ENCODE data around the gene FHIP1A. TPM values are rescaled to one million over a fixed set of nuclear protein-coding genes. Genes with fewer than 3 reads are reported as not detected.
"Not testable (repeated sequence)": the region's sequence is repeated elsewhere in the genome, so short reads cannot be mapped to it uniquely, and the experiment has no call there.

FHIP1A gene
- total and polyA plus RNA-seq, 2 donors (not counting 3 experiments of a cell fraction or from before 2014, with no cell fraction given), result 0.19 to 0.58 TPM

GRCh38 chr4:151403656-151404055 lies 5.3 kb upstream of the FHIP1A start:
- intact Hi-C loops (cut with micrococcal nuclease), result no loop called here
- CTCF ChIA-PET, result no interaction called here

GRCh38 chr4:151404802-151405201 lies 4.2 kb upstream of the FHIP1A start:
- H3K4me1 ChIP-seq (ENCODE audit: control insufficient read depth, extremely low read depth, insufficient read depth, low read length); FAIRE-seq; H3K9ac ChIP-seq (replicated peaks; ENCODE audit: extremely low read depth, insufficient read depth, low read length); H3K9me1 ChIP-seq (replicated peaks; ENCODE audit: control insufficient read depth, extremely low read depth, insufficient read depth, low read length); H3K4me3 ChIP-seq (replicated peaks in 1 of 3; ENCODE audit: insufficient read depth in 1 of 3, low read depth in 1 of 3, low read length in 3 of 3); H3K4me2 ChIP-seq (ENCODE audit: insufficient read depth, low read length); dilution Hi-C loops (cut with MboI; ENCODE audit: extremely low pct_ligation_motif_present, low sequenced_read_pairs); POLR2A ChIA-PET; H4K20me1 ChIP-seq (replicated peaks; ENCODE audit: control insufficient read depth, extremely low read depth, insufficient read depth, low read length); H3K79me2 ChIP-seq (ENCODE audit: control insufficient read depth, insufficient read depth, low read length); H3K36me3 ChIP-seq (ENCODE audit: control insufficient read depth in 2 of 2, extremely low read depth in 1 of 2, insufficient read depth in 2 of 2, low read length in 2 of 2); CTCF ChIA-PET; BruUV-seq (replicated peaks); DNase-seq (ENCODE audit: low read depth, low spot score); H3K9me3 ChIP-seq (replicated peaks; ENCODE audit: control insufficient read depth, insufficient read depth, low read length); H3K27ac ChIP-seq (ENCODE audit: insufficient read depth, low read depth, low read length); H2AFZ ChIP-seq (ENCODE audit: low read depth, low read length); intact Hi-C loops (cut with micrococcal nuclease); H3K27me3 ChIP-seq (ENCODE audit: control insufficient read depth in 2 of 2, insufficient read depth in 2 of 2, low read length in 2 of 2): not testable (repeated sequence)

More at GRCh38 chr4:151403656-151404055, 5.3 kb upstream of the FHIP1A start:
- DNase-seq (ENCODE audit: low read depth, low spot score) (no peak), FAIRE-seq (no peak)
- POLR2A ChIA-PET, result no interaction called here
- Histone ChIP-seq H3K4me2 (ENCODE audit: insufficient read depth, low read length) (no peak overlapping the region), H3K27me3 (ENCODE audit: control insufficient read depth in 2 of 2, insufficient read depth in 2 of 2, low read length in 2 of 2) (peaks cover 0 to 9% of the 10 kb centered on the region in 2 experiments), H4K20me1 (replicated peaks; ENCODE audit: control insufficient read depth, extremely low read depth, insufficient read depth, low read length) (no peaks in the 10 kb centered on the region), H3K36me3 (ENCODE audit: control insufficient read depth in 2 of 2, extremely low read depth in 1 of 2, insufficient read depth in 2 of 2, low read length in 2 of 2) (no peaks in the 10 kb centered on the region), H3K4me1 (ENCODE audit: control insufficient read depth, extremely low read depth, insufficient read depth, low read length) (peaks cover 8% of the 10 kb centered on the region), H3K9ac (replicated peaks; ENCODE audit: extremely low read depth, insufficient read depth, low read length) (no peak overlapping the region), H3K4me3 (replicated peaks in 1 of 3; ENCODE audit: insufficient read depth in 1 of 3, low read depth in 1 of 3, low read length in 3 of 3) (no peak overlapping the region), H3K79me2 (ENCODE audit: control insufficient read depth, insufficient read depth, low read length) (no peaks in the 10 kb centered on the region), H3K27ac (ENCODE audit: insufficient read depth, low read depth, low read length) (no peak overlapping the region), H3K9me3 (replicated peaks; ENCODE audit: control insufficient read depth, insufficient read depth, low read length) (no peaks in the 10 kb centered on the region), H2AFZ (ENCODE audit: low read depth, low read length) (no peak overlapping the region), H3K9me1 (replicated peaks; ENCODE audit: control insufficient read depth, extremely low read depth, insufficient read depth, low read length) (no peaks in the 10 kb centered on the region)
- BruUV-seq (replicated peaks), result no TSS peak
- TF ChIP-seq FOS (IDR thresholded peaks at IDR 0.05; ENCODE audit: borderline replicate concordance, insufficient read depth, low read length), result no peak
- no peak for TF ChIP-seq POLR2A (IDR thresholded peaks at IDR 0.05; ENCODE audit: low read depth, low read length)
- no peak for TF ChIP-seq EZH2 (IDR thresholded peaks at IDR 0.05; ENCODE audit: borderline replicate concordance, low read depth, low read length, severe bottlenecking)
- no peak for TF ChIP-seq POLR2AphosphoS5 (IDR thresholded peaks at IDR 0.05; ENCODE audit: insufficient read depth, low read depth, low read length)
- TF ChIP-seq MYC (IDR thresholded peaks at IDR 0.05; ENCODE audit: low read depth, low read length), result no peak
- TF ChIP-seq GATA2 (IDR thresholded peaks at IDR 0.05; ENCODE audit: insufficient read depth, insufficient read length, low read depth, low read length), result no peak
- no peak for TF ChIP-seq JUN (IDR thresholded peaks at IDR 0.05; ENCODE audit: borderline replicate concordance, insufficient read depth, insufficient read length, low read depth)
- no peak for TF ChIP-seq CTCF (IDR thresholded peaks at IDR 0.05; ENCODE audit: extremely low read depth in 1 of 2, insufficient read depth in 1 of 2, low read depth in 1 of 2, low read length in 2 of 2)
- TF ChIP-seq MAX (IDR thresholded peaks at IDR 0.05; ENCODE audit: insufficient read depth, insufficient read length), result no peak
- dilution Hi-C loops (cut with MboI; ENCODE audit: extremely low pct_ligation_motif_present, low sequenced_read_pairs), result no loop called here
